GM19455 (cell line): ENCODE results near the gene SYNDIG1.

Experiments used
- ATAC-seq: cut with Tn5 transposase; IDR thresholded peaks from one replicate; pipeline ENCODE4 v1.9.1; 2021; ENCODE audit not compliant: unreplicated experiment

SYNDIG1 gene

DNA sequence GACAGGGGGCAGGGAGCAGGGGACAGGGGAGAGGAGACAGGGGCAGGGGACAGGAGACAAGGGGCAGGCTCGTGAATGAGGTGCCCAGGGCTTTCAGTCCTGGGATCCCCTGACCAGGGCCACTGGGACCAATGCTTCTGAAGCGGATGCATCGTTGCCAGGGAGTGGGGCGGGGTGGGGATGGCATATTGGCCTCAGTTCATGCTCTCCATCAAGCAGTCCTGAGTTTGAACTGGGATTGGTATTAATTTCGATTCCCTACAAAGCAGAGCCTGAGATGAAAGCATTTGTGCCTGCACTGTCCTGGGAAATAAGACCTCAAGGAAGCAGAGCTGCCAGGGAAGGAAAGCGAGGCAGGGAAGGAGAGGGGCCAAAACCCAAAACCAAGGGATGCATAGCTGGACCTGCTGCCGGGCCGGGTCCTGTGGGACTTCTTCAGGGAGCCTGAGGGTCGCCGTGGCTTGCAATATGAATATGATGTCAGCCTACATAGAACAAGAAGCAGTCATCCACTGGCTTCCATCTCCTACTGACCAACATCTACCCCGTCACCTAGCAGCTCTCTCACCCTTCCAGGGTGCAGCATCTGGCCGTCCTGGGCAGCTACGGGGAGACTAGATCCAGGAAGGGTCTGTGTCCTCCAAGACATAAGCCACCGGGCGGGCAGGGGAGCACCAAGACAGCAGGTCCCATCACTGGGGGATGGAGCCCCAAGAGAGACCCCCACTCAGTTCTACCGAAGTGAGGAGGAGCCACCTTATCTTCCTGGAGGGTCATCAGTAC, 233.3 kb downstream of the SYNDIG1 start:
- ATAC-seq, result no peak

DNA sequence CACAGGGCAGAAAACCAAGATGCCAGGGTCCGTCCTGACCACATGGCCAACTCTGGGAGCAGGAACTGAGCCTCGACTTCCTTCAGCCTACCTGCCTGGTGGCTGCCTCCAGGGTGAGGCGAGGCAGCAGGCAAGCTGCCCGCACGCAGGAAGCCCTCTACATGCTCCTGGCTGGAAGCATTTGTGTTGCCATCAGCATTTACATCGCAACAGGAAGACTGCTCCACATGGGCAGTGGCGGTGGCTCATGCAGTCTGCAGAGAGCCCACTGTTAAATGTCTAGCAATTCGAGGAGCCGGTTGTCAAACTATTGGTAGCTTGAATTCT, 233.8 kb downstream of the SYNDIG1 start:
- no peak for ATAC-seq

DNA sequence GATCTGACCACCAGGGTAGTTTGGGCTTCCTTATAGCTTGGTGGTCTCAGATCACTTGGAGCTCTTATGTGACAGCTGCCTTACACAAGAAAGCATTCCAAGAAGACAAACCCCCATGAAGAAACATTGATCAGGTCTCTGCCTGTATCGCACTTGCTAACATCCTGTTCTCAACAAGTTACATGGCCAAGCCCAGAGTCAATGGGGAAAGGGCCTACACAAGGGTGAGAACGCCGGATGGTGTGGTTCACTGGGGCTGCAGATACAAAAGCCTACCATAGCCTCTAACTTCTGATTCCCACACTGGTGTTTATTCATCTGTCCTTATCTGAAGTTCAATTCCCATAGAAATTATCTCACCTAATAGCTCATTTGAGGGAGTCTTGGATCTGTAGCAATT, 235.5 kb downstream of the SYNDIG1 start:
- ATAC-seq, result no peak

DNA sequence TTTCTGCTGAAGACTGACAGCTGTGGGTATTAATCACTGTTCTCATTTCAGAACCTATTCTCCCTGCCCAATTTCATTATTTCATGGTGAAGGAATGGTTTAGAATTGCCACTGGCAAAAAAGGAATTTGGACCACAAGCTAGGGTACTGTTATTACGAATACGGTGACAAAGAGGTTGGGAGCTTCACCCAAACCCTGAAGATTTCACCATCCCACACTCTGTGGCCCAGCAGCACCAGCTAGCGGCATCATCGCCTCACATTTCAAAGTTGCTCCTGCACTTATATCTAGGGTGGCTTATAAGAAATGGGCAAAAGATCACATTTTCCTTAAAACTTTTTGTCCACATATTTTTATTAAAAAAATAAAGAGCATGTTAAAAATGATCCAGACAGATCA, 236.1 kb downstream of the SYNDIG1 start:
- ATAC-seq, result no peak

DNA sequence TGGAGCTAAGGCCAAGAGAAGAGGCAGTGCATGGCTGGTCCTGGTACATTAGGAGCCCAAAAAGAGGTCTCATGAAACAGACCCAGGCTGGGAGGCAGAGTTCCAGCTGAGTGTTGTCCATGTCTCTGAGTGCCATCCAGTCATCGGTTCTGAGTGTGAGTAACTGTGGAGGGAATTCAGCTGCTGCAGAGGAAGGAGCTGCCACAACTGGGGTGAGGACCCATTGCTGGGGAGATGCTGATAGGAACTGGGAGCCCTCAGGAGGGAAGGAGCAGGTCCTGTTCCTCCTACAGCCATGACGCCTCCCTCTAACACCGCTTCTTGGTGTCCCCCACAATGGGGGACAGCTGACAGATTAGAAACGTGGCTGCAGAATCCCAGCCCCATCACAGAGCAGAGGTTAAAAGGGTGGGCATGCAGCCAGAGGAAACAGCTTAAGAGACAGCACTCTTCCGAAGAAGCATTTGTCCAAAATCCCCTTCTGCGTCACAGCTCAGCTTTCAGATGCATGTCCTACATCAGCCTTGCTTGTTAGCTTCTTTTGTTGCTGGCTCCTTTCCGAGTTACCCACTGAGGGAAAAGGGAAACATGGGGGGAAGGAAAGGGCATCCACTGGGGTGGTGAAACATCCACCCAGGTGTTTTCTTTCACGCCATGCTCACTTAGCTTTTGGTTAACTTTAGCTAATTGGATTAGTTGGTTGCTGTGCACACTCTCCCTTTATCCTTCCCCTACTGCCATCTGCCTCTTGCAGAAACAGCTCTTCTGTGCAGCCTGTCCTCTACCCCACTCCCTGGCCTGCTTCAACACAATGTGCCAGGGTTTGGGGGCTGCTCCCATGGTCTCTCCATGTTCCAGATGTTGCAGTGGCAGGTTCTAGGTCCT, 239.2 kb downstream of the SYNDIG1 start:
- ATAC-seq, result no peak
